ENCODE measurements around the gene DCUN1D2.
A peak's percentile ranks its signal among the peaks of the same experiment; 100 is the strongest.
"Not testable (repeated sequence)": the region's sequence is repeated elsewhere in the genome, so short reads cannot be mapped to it uniquely, and the experiment has no call there.

Gene DCUN1D2

DNA sequence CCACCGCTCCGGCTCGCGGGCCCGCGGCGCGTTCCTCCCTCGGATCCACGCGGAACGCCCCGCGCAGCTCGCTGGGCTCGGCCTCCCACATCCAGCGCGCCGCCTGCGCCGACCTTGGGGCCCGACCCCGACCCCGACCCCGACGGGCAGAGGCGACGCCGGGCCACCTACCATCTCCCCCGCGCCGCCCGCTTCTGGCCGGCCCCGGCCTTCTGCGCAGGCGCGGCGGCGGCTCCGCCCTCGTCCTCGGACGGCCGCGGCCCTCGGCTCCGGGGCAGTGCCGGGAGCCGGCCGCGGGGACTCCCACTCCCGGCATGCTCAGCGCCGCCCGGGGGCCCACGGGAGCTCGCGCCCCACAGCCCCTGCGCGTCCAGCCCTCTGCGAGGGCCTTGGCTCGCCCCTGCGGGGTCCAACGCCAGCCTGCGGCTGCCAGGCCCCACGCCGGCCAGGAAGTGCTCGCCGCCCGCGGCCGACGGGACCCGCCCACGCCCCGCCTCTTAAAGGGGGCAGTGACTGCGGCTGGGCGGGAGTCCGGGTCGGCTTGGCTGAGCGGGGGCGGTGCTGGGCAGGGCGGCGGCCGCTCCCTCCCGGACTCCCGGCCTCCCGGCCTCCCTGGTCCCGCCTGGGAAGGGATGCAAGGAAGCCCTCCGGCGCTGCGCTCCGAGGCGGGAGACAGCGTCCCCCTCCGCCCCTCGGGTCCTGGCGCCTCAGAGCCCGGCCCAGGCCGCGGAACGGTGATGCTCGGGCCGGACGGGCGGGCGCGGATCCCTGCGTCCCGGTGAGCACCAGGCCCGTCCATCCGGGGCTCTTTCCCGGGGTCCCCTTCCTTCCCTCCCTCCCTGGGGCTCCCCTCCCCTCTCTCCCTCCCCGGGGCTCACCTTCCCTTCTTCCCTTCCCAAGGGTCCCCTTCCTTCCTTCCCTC, at the start of gene DCUN1D2:
DCUN1D2 (minus strand) TSS at position 216 of the 922 bp plus-strand sequence; CDS start at position 174, 42 bp downstream.
- peak; percentile 65 to 73 for DNase-seq

DNA sequence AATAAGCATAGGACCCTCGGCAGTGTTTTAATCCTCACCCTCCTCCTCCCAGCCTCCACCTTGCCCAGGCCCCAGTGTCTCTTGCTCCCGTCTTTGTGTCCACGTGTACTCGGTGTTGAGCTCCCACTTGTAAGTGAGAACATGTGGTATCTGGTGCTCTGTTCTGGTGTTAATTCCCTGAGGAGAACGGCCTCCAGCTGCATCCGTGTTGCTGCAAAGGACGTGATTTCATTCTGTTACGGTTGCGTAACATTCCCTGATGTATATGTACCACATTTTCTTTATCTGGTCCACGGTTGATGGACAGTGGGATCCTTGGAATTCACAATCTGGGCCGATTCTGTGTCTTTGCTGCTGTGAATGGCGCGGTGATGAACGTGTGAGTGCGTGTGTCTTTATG, 49.3 kb upstream of the DCUN1D2 start:
- no peak for DNase-seq

- no peak for DNase-seq
These were observed 48.7 kb upstream of the DCUN1D2 start for GRCh38 chr13:113539176-113539575.

GRCh38 chr13:113538689-113539058, 48.2 kb upstream of the DCUN1D2 start:
- no peak for DNase-seq

DNA sequence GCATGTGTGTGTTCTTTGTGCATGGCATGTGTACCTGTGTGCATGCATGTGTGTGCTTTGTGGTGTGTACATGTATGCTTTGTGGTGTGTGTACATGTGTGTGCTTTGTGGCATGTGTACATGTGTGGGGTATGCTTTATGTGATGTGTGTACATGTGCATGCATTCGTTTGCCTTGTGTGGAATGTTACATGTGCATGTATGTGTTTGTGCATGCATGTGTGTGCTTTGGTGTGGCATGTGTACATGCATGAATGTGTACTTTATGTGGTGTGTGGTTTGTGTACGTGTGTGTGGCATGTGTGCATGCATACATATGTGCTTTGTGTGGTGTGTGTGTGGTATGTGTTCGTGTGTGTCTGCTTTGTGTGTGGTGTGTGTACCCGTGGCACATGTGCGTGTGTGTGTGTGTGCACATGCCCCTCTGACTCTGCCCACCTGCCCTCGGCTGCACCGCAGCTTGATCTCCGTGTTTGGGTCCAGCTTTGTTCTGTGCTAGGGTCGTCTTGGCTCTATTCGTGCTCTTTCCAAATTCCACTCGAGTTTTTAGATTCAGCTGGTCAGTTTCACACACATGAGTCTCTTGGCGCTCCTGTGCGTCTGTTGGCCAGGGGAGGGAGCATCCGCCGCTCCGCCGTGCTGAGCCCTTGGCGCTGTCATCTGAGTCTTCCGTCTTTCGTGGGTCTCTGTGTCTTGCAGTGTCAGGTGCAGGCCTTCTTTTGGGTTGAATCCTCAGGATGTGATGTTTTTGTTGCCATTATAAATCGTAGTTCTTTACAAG, 47.6 kb upstream of the DCUN1D2 start:
- no peak for DNase-seq

DNA sequence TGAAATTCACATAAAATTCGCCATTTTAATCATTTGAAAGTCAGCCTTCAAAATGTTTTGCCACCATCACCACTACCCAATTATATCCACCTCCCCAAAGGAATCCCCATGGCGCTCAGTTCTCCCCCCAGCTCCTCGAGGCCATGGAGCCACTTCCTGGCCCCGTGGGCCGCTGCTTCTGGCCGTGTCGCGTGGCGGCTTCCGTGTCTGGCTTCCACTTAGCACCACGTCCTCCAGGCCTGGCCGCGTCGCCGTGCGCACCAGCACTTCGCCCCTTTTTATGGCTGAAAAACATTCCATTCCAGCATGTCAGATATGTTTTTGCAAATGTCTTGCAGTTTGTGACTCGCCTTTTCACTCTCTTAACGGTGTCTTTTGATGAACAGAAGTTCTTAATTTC, 46.7 kb upstream of the DCUN1D2 start:
- no peak for DNase-seq

DNA sequence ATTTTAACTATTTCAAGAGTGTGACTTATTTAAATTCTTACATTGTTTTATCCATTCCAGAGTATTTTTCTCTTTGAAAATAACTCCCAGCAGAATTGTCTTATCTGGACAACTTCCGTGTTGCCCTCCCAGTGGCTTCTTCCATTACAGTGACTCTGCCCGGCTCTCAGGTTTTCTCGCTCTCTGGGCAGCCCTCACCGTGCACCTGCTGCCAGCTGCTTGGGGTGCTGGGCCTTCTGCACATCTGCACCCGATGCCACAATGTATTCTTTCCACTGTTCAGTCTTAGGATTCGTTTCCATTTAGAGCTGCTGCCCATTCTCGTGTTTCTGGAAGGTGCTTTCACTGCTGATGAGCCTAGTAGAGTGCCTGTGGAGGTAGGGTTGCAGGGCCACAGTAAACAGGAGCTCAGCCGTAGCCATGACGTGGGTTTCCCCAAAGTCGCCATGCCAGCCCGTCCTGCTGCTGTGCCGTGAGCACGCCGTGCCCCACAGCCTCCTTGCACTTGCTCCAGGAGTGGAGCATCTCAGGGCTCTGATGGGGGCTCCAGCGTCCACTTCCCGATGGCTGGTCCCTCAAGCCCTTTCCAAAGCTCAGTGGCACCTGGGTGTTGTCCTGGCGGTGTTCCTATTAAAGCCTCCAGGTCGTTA, 46.1 kb upstream of the DCUN1D2 start:
- no peak for DNase-seq

DNA sequence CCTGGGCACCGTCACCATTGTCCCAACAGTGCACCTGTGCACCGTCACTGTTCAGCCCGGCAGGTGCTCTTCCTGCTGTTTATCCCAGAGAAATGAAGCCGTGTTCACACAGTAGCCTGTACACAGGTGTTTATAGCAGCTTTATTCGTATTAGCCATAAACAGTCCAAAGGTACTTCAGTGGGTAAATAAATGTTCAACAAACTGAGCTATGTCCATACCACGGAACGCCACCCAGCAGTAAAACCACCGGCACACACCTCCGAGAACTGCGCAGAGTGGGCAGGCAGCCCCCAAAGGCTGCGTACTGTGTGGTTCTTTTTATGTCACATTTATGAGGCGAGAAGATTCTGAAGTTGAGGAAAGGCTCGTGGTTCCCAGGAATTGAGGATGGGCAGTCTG, 44.9 kb upstream of the DCUN1D2 start:
- no peak for DNase-seq

DNA sequence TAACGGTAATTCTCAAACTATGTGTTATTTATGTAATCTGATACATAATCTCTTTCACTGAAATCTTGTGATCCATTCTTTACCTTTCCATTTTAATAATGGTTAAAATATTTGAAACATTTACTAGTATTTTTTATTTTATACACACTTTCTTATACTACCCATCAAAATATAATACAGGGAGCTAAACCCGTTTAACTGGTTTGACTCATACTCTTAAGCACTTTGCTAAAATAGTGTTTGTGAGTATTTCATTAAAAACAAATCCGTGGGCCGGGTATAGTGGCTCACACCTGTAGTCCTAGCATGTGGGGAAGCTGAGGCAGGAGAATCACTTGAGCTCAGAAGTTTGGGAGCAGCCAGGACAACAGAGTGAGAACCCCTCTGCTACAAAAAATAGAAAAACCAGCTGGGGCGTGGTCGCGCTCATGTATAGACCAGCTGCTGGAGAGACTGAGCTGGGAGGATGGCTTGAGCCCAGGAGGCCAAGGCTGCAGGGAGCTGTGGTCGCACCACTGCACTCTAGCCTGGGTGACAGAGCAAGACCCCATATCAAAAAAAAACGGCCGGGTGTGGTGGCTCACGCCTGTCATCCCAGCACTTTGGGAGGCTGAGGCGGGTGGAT, 43.8 kb upstream of the DCUN1D2 start:
- no peak for DNase-seq

GRCh38 chr13:113533161-113533840, 42.8 kb upstream of the DCUN1D2 start:
- no peak for DNase-seq

DNA sequence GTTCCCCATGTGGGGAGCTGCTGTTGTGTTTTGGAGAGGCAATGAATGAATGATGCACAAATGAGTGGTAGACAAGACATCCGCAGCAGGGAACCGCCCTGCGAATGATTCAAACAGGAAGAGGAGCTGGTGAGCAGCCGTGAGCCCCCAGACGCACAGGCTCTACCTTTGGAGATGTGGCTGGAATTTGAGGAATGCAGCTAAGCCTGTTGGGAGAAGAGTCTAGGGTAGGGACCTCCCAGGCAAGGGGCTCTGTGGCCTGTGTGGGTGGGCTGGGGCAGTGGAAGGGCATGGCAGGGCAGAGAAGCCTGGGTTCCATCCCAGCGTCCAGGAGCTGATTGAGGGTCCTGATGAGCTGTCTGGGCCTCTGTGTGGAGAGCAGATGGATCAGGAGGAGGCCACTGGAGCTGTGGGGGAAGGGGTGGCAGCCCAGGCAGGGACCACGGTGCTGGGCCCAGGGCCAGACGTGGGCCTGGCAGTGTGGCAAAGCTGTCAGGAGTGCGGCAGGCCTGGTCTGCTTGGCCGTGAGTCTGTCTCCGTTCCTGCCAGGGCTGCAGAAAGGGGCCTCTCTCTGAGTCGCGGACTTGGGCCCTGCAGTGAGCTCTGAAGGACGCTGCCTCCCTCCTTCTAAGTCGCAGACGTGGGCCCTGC, 41.8 kb upstream of the DCUN1D2 start:
- DNase-seq: no peak

DNA sequence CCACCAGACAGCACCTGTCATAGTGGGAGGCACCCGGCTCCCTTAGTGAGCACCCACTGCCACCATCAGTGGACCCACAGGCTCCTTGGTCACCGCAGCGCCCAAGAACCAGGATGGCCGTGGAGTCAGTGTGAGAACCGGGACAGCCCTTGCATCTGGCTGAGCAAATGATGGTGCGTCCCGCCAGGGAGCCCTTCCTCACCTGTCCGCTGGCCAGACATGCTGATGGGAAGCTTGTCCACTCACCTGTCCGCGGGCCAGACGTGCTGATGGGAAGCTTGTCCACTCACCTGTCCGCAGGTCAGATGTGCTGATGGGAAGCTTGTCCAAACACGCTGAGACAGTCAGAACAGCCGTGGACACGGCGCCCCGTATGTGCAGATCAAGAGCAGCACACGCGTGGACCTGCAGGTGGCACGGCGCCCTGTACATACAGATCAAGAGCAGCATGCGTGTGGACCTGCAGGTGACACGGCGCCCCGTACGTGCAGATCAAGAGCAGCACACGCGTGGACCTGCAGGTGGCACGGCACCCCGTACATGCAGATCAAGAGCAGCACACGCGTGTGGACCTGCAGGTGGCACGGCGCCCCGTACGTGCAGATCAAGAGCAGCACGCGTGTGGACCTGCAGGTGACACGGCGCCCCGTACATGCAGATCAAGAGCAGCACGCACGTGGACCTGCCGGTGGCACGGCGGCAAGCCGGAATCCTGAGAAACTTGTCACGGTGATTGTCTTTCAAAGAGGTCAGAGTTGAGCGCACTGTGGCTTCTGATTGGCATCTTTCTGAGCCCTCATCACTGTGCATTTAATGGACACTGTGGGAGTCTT, 40.7 kb upstream of the DCUN1D2 start:
- no peak for DNase-seq

- no peak for DNase-seq
These were observed 38.3 kb upstream of the DCUN1D2 start for GRCh38 chr13:113528813-113529180.

GRCh38 chr13:113528101-113528812, 37.7 kb upstream of the DCUN1D2 start:
- DNase-seq: no peak

GRCh38 chr13:113527272-113527958, 36.9 kb upstream of the DCUN1D2 start:
- DNase-seq: no peak

DNA sequence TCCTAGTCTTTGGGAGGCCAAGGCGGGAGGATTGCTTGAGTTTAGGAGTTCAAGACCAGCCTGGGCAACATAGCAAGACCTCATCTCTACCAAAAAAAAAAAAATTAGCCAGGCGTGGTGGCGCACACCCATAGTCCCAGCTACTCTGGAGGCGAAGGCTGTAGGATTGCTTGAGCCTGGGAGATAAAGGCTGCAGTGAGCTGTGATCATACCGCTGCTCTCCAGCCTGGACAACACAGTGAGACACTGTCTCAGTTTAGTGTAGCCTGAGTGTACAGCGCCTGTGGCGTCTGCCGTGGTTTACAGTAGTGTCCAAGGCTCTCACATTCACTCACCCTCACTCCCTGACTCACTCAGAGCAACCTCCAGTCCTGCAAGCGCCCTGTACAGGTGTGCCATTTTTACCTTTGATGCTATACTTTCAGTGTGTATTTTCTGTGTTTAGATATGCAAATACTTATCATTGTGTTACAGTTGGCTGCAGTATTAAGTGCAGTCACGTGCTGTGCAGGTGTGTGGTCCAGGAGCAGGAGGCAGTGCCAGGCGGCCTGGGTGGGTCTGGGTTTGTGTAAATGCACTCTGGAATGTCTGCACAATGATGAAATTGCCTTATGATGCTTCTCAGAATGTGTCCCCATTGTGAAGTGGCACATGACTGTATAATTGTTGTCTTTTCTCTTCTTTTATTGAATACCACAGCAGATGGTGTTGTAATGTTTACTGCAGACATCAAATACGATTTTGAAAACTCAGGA, 36.1 kb upstream of the DCUN1D2 start:
- no peak for DNase-seq

- not testable (repeated sequence) for DNase-seq
These were observed 31.9 kb upstream of the DCUN1D2 start for GRCh38 chr13:113522438-113522837.

DNA sequence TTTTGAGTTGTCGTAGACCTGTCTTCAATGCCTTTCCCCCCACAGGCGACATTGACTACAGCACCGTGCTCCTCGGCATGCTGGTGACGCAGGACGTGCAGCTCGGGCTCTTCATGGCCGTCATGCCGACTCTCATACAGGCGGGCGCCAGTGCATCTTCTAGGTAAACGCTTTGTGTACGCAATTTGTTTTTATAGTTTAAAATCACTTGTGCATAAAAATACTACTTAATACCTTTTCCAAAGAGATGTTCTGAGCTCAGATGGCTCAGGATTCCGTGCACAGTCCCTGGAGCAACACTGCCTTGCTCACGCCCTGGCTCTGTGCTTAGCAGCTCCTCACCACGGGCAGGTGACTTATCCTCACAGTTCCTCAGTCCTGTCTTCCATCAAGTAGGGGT, 30.1 kb upstream of the DCUN1D2 start:
- DNase-seq: no peak

- DNase-seq: no peak
These were observed 29.0 kb upstream of the DCUN1D2 start for GRCh38 chr13:113519556-113519955.

All from stimulated activated CD4-positive, alpha-beta T cell treated with anti-CD3 and anti-CD28 coated beads, Interleukin-2, amount 100 ng/mL, for 48 hours (primary cell).